ENCODE data around the gene OGFOD3.
A peak's percentile ranks its signal among the peaks of the same experiment; 100 is the strongest.
"Not testable (repeated sequence)": the region's sequence is repeated elsewhere in the genome, so short reads cannot be mapped to it uniquely, and the experiment has no call there.

OGFOD3 gene

GRCh38 chr17:82372249-82373071 is 45.9 kb downstream of the OGFOD3 start:
- DNase-seq: no peak

DNA sequence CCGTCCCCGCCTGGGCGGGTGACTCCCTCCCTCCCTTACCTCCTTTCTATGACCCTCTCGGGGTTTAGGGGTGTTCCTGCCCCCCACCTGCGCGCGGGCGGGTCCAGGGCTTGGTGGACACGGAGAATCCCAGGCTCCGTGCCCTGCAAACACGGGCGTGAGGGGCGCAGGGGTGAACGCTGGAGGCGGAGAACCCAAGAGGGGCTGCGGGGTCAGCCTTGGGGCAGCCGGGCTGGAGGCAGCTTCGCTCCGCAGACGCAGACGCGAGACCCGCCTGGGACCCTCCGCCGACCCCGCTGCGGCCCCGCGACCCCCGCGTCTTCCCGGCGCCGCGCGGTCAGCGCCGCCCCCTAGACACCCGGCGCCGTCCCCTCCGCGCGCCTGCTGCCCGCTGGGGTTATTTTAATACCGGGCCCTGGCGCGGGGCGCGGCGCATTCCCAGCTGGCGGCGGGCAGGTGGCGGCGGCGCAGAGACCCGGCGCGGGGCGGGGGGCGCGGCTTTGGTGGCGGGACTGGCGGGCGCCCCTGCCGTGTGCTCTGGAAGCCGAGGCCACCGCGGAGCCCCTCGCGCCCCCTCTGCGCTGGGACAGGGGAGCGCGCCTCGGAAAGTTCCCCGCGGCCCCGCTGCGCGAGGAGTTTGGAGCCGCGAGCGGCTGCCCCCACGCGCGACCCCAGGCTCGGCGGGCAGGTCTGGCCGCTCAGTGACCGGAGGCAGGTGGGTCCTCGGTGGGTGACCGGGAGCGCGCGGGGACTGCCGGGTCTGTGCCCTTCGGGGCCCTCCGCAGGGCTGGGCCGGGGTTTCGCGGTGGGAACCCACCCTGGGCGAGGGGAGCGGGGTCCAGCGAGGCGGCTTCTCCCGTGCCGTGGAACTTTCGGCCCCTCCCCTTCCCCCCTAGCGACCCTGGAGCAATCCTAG is 46.8 kb downstream of the OGFOD3 start, which contains the start of gene UTS2R:
Gene UTS2R (plus strand): TSS at position 433 of the 916 bp plus-strand sequence. CDS start 2,560 bp downstream, outside the sequence.
- DNase-seq: no peak

- no peak for DNase-seq
Observed at GRCh38 chr17:82370471-82371332, 47.7 kb downstream of the OGFOD3 start.

DNA sequence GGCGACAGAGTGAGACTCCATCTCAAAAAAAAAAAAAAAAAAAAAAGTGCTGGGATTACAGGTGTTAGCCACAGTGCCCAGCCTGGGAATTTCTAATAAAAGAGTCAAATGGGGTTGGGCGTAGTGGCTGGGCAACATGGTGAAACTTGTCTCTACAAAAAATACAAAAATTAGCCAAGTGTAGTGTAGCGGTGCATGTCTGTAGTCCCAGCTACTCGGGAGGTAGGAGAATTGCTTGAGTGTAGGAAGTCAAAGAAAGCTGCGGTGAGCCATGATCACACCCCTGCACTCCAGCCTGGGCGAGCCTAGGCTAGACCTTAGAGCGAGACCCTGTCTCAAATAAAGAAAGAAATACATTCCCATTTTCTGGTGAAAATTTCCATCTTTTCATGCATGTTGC is 49.2 kb downstream of the OGFOD3 start:
- no peak for DNase-seq

GRCh38 chr17:82367724-82368524 is 50.5 kb downstream of the OGFOD3 start:
- no peak for DNase-seq

DNA sequence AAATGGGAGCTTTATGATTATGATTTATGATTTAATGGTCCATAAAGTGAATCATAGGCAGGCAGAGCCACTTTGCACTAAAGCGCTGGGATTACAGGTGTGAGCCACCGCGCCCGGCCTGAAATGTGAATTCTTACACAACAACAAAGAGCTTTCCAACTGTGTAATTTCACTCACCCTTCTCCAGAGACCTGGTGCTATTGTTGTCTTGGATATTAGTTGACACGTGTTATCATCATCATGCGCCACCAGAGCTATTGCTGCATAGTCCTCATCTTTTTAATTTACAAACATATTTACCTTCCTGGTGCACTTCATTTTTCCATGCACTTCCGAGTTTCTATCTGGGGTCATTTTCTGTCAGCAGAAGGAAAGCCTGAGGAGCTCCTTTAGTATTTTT is 51.6 kb downstream of the OGFOD3 start:
- DNase-seq: no peak

GRCh38 chr17:82365606-82366295 is 52.6 kb downstream of the OGFOD3 start:
- no peak for DNase-seq

GRCh38 chr17:82361885-82362633 is 56.3 kb downstream of the OGFOD3 start:
- no peak for DNase-seq

GRCh38 chr17:82359451-82360074 is 58.8 kb downstream of the OGFOD3 start:
- DNase-seq: not testable (repeated sequence)

DNA sequence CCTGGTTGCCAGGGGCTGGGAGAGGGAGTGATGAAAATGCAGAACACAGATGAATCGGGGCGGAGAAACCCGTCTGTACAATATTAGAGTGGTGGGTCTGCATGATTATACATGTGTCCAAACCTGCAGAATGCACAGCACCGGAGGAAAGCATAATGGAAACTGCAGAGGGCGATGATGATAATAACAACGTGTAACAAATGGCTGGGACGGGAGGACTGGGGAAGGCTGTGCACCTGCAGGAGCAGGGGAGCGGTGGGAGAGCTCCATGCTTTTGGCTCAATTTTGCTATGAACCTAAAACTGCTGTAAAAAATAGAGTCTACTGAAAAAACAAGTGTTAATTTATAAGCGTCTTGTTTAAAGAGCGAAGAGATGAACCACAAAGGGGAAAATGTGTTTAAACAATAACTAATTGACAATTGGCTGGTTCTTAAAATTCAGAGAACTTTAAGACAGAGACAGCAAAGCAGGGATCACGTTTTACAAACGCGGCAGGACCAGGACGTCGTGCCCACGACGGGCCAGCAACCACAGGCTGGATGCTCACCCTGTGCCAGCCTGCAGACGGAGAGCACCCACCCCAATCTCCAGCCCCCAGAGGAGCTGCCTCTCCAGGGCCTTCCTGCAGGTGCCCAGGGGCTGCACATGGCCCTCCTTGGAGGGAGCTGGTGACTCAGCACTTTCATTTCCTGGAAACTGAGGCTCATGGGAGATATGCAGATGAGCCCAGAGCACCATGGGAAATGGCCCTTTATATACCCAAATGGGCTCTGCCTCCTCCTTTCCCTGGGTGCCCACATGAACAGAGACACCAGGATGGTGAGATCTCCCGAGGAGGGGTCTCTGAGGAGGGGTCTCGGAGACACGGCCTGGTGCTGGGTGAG is 59.7 kb downstream of the OGFOD3 start, which contains the start of gene TEX19:
Gene TEX19 (plus strand): TSS at position 783 of the 886 bp plus-strand sequence. CDS start 2,904 bp downstream, outside the sequence.
- DNase-seq: no peak

- DNase-seq: no peak
Observed at GRCh38 chr17:82357394-82357793, 61.0 kb downstream of the OGFOD3 start.

DNA sequence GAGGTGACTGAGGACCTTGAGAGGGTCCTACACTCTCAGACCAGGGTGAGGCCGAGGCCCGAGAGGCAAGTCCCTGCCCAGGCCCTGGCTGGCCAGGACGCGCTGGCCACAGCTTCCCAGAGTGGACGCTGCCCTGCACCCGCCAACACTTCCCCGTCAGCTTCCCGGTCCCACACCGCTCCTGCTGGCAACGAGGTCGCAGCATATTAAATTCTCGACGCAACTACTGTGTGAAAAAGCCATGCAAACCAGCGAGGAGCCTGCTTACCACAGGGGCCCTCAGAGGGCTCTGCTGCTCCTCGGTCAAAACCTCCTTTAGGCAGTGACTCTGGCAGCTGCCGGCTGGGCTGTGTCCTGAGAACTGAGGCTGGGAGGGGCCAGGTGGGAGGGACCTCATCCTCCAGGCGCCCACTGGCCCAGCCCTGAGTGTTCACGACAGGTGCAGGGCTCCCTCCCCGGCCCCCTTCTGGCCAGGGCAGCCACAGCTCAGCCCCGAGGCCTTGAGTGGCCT is 61.5 kb downstream of the OGFOD3 start:
- DNase-seq: no peak

- DNase-seq: no peak
Observed at GRCh38 chr17:82355770-82356427, 62.5 kb downstream of the OGFOD3 start.

GRCh38 chr17:82354804-82355308 is 63.5 kb downstream of the OGFOD3 start:
- DNase-seq: no peak

DNA sequence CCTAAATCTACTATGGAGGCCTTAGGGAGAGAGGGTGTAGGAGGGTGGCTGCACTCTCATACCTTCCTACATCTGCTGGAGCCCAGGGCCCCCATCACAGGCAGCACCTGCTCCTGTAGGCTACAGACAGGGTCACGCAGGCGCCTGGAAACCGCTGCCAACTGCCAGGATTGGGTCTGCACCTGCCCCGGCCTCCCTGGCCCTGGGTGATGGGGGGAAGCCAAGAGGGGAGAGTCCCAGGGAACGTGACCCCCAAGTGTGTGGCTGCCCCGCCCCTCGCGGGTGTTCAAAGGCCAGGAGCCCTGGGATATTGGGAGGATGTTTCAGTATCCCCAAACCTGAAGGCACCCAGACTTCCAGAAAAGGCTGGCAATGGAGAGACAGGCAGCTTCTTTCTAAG is 64.9 kb downstream of the OGFOD3 start:
- no peak for DNase-seq

- peak; percentile 91 for DNase-seq
Observed at GRCh38 chr17:82351713-82352488, 66.5 kb downstream of the OGFOD3 start.

- DNase-seq: no peak
Observed at GRCh38 chr17:82351254-82351712, 67.1 kb downstream of the OGFOD3 start.

All from CD4-positive, alpha-beta T cell treated with Interleukin-17A for 4 hours (primary cell).